ENCODE measurements around the gene CERCAM.

The CERCAM gene

GRCh38 chr9:128393970-128394369 lies 26.7 kb upstream of the CERCAM start:
- H3K79me2 ChIP-seq (ENCODE audit: control insufficient read depth, insufficient read depth, low read length, unreplicated experiment) = no peaks in the 10 kb centered on the region
- H3K27ac ChIP-seq (ENCODE audit: low read depth, low read length) = no peak overlapping the region
- H2AFZ ChIP-seq (ENCODE audit: low read length, unreplicated experiment) = no peak overlapping the region
- no peak overlapping the region for H3K4me3 ChIP-seq (ENCODE audit: low read depth, low read length)
- no peaks in the 10 kb centered on the region for H3K36me3 ChIP-seq (ENCODE audit: insufficient read depth, low read length)
- H3K4me1 ChIP-seq (ENCODE audit: control insufficient read depth, insufficient read depth, low read length, unreplicated experiment) = peaks cover 7% of the 10 kb centered on the region
- H3K27me3 ChIP-seq (ENCODE audit: insufficient read depth, low read length) = peaks cover 14% of the 10 kb centered on the region

GRCh38 chr9:128394379-128395168 lies 26.1 kb upstream of the CERCAM start:
- Histone ChIP-seq H3K27me3 (ENCODE audit: insufficient read depth, low read length) (peaks cover 14% of the 10 kb centered on the region), H3K4me3 (ENCODE audit: low read depth, low read length) (no peak overlapping the region)

GRCh38 chr9:128396970-128397613 lies 23.6 kb upstream of the CERCAM start:
- Histone ChIP-seq H3K27ac (ENCODE audit: low read depth, low read length) (no peak overlapping the region), H3K4me3 (ENCODE audit: low read depth, low read length) (0 out of 2 replicates have a peak overlapping the region, but pooled peaks have one; percentile 26)

More at GRCh38 chr9:128394379-128395168, 26.1 kb upstream of the CERCAM start:
- Histone ChIP-seq H3K27ac (ENCODE audit: low read depth, low read length) (no peak overlapping the region), H3K36me3 (ENCODE audit: insufficient read depth, low read length) (no peaks in the 10 kb centered on the region), H3K79me2 (ENCODE audit: control insufficient read depth, insufficient read depth, low read length, unreplicated experiment) (no peaks in the 10 kb centered on the region), H3K4me1 (ENCODE audit: control insufficient read depth, insufficient read depth, low read length, unreplicated experiment) (peaks cover 7% of the 10 kb centered on the region), H2AFZ (ENCODE audit: low read length, unreplicated experiment) (no peak overlapping the region)

GRCh38 chr9:128397831-128398230 lies 22.8 kb upstream of the CERCAM start:
- no peak overlapping the region for H3K27ac ChIP-seq (ENCODE audit: low read depth, low read length)
- H3K27me3 ChIP-seq (ENCODE audit: insufficient read depth, low read length) = peaks cover 14% of the 10 kb centered on the region
- no peak overlapping the region for H2AFZ ChIP-seq (ENCODE audit: low read length, unreplicated experiment)
- no peak overlapping the region for H3K4me3 ChIP-seq (ENCODE audit: low read depth, low read length)
- H3K79me2 ChIP-seq (ENCODE audit: control insufficient read depth, insufficient read depth, low read length, unreplicated experiment) = no peaks in the 10 kb centered on the region
- peaks cover 7% of the 10 kb centered on the region for H3K4me1 ChIP-seq (ENCODE audit: control insufficient read depth, insufficient read depth, low read length, unreplicated experiment)
- H3K36me3 ChIP-seq (ENCODE audit: insufficient read depth, low read length) = no peaks in the 10 kb centered on the region

More at GRCh38 chr9:128396970-128397613, 23.6 kb upstream of the CERCAM start:
- no peak overlapping the region for H2AFZ ChIP-seq (ENCODE audit: low read length, unreplicated experiment)
- H3K36me3 ChIP-seq (ENCODE audit: insufficient read depth, low read length) = no peaks in the 10 kb centered on the region
- peaks cover 7% of the 10 kb centered on the region for H3K4me1 ChIP-seq (ENCODE audit: control insufficient read depth, insufficient read depth, low read length, unreplicated experiment)
- H3K79me2 ChIP-seq (ENCODE audit: control insufficient read depth, insufficient read depth, low read length, unreplicated experiment) = no peaks in the 10 kb centered on the region
- H3K27me3 ChIP-seq (ENCODE audit: insufficient read depth, low read length) = peaks cover 14% of the 10 kb centered on the region

- no peaks in the 10 kb centered on the region for H3K36me3 ChIP-seq (ENCODE audit: insufficient read depth, low read length)
- peaks cover 14% of the 10 kb centered on the region for H3K27me3 ChIP-seq (ENCODE audit: insufficient read depth, low read length)
- no peak overlapping the region for H2AFZ ChIP-seq (ENCODE audit: low read length, unreplicated experiment)
- H3K4me1 ChIP-seq (ENCODE audit: control insufficient read depth, insufficient read depth, low read length, unreplicated experiment) = peaks cover 7% of the 10 kb centered on the region
- H3K4me3 ChIP-seq (ENCODE audit: low read depth, low read length) = no peak overlapping the region
- H3K27ac ChIP-seq (ENCODE audit: low read depth, low read length) = no peak overlapping the region
- H3K79me2 ChIP-seq (ENCODE audit: control insufficient read depth, insufficient read depth, low read length, unreplicated experiment) = no peaks in the 10 kb centered on the region
Measured at GRCh38 chr9:128399861-128400260, 20.8 kb upstream of the CERCAM start.

DNA sequence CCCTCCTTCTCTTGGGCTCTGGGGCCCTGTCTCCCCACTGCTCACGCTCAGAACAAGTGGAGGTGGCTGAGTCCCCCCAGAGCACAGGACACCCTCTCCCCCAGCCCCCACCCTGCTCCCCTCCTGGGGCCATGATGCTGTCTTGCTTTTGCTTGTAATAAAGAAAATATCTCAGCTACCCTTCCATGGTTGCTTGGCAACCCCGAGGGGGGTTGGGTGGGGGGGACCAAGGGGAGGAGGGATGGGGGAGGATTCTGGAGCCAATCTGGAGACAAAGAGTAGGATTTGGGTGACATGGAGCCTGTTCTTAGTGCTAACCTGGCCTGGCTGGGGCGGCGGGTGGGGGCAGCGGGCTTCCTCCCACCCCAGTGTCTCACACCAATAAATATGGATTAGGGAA lies 16.1 kb upstream of the CERCAM start:
- H3K36me3 ChIP-seq (ENCODE audit: insufficient read depth, low read length) = no peaks in the 10 kb centered on the region
- no peaks in the 10 kb centered on the region for H3K79me2 ChIP-seq (ENCODE audit: control insufficient read depth, insufficient read depth, low read length, unreplicated experiment)
- H2AFZ ChIP-seq (ENCODE audit: low read length, unreplicated experiment) = no peak overlapping the region
- no peak overlapping the region for H3K4me3 ChIP-seq (ENCODE audit: low read depth, low read length)
- no peaks in the 10 kb centered on the region for H3K27me3 ChIP-seq (ENCODE audit: insufficient read depth, low read length)
- no peak overlapping the region for H3K27ac ChIP-seq (ENCODE audit: low read depth, low read length)
- peaks cover 6% of the 10 kb centered on the region for H3K4me1 ChIP-seq (ENCODE audit: control insufficient read depth, insufficient read depth, low read length, unreplicated experiment)

- no peaks in the 10 kb centered on the region for H3K36me3 ChIP-seq (ENCODE audit: insufficient read depth, low read length)
- H3K27ac ChIP-seq (ENCODE audit: low read depth, low read length) = no peak overlapping the region
- no peaks in the 10 kb centered on the region for H3K27me3 ChIP-seq (ENCODE audit: insufficient read depth, low read length)
- no peaks in the 10 kb centered on the region for H3K79me2 ChIP-seq (ENCODE audit: control insufficient read depth, insufficient read depth, low read length, unreplicated experiment)
- H3K4me1 ChIP-seq (ENCODE audit: control insufficient read depth, insufficient read depth, low read length, unreplicated experiment) = peaks cover 6% of the 10 kb centered on the region
- no peak overlapping the region for H3K4me3 ChIP-seq (ENCODE audit: low read depth, low read length)
- H2AFZ ChIP-seq (ENCODE audit: low read length, unreplicated experiment) = no peak overlapping the region
Measured at GRCh38 chr9:128405077-128405779, 15.4 kb upstream of the CERCAM start.

DNA sequence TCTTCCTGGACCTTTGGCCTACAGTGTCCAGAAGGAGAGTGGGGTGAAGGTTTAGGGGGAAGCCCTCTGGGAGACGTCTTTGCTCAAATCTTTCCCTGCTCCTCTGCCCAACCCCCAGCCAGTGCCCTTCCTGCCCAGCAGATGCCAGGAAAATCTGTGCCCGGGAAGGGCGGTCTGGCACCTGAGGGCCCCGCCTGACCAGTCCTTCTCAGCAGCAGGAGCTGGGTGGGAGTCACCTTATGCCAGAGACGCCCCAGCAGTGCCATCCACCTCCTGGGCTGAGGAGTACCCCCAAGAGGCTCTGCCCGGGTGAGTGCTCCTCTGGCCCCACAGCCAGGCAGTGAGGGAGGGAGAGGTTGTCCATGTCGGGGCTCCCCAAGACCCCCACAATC lies 14.9 kb upstream of the CERCAM start:
- H3K36me3 ChIP-seq (ENCODE audit: insufficient read depth, low read length) = no peaks in the 10 kb centered on the region
- no peak overlapping the region for H3K27ac ChIP-seq (ENCODE audit: low read depth, low read length)
- no peak overlapping the region for H2AFZ ChIP-seq (ENCODE audit: low read length, unreplicated experiment)
- no peaks in the 10 kb centered on the region for H3K27me3 ChIP-seq (ENCODE audit: insufficient read depth, low read length)
- H3K4me3 ChIP-seq (ENCODE audit: low read depth, low read length) = no peak overlapping the region
- peaks cover 6% of the 10 kb centered on the region for H3K4me1 ChIP-seq (ENCODE audit: control insufficient read depth, insufficient read depth, low read length, unreplicated experiment)
- no peaks in the 10 kb centered on the region for H3K79me2 ChIP-seq (ENCODE audit: control insufficient read depth, insufficient read depth, low read length, unreplicated experiment)

DNA sequence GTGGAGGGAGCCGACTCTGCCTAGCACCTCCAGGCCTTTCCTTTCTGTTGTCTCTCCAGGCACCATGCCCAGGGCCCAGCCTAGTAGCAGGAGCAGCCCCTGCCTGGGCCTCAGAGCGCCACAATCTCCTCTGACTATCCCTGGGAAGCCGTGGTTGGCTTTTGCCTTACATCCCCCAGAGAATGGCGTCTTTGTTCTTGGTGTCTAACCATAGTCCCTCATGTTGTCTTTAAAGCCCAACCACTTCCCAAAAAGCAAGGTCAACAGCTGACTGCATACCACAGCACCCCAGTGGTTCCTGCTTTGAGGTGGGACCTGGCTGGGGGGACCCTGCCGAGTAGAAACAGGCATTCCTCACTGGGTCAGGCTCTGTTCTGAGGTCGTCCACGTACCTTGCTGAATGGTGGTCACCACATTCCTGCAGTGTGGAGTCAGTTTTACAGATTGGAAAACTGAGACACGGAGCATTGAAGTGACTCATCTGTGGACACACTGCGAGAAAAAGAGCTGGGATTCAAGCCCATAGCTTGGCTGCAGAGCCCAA lies 13.7 kb upstream of the CERCAM start:
- Histone ChIP-seq H3K4me1 (ENCODE audit: control insufficient read depth, insufficient read depth, low read length, unreplicated experiment) (peaks cover 6% of the 10 kb centered on the region), H3K27ac (ENCODE audit: low read depth, low read length) (no peak overlapping the region), H3K4me3 (ENCODE audit: low read depth, low read length) (no peak overlapping the region), H2AFZ (ENCODE audit: low read length, unreplicated experiment) (peak overlapping the region; percentile 32), H3K36me3 (ENCODE audit: insufficient read depth, low read length) (no peaks in the 10 kb centered on the region), H3K79me2 (ENCODE audit: control insufficient read depth, insufficient read depth, low read length, unreplicated experiment) (no peaks in the 10 kb centered on the region), H3K27me3 (ENCODE audit: insufficient read depth, low read length) (no peaks in the 10 kb centered on the region)

DNA sequence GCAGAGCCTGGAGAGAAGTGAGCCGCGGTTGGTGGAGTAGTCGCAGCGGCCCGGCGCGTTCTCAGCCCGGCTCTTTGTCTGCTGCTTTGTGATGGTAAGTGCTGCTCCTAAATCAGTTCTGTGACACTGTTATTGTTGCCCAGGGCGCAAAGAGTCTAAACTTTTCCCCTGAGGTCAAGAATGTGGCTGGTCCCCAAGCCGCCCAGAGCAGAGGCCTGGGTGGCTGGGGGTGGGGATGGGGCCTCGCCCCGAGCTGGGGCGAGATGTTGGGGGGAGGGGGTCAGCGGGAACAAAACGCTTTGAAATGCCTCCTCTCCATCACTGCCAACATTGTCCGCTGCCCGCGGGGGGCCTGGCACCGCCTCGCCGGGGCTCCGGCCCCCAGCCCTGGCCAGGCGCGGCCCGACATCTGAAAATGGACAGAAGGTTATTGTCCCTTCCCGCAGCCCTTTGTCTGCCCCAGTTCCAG lies 11.7 kb upstream of the CERCAM start:
- H3K27ac ChIP-seq (ENCODE audit: low read depth, low read length) = no peak overlapping the region
- peaks cover 6% of the 10 kb centered on the region for H3K4me1 ChIP-seq (ENCODE audit: control insufficient read depth, insufficient read depth, low read length, unreplicated experiment)
- no peak overlapping the region for H2AFZ ChIP-seq (ENCODE audit: low read length, unreplicated experiment)
- H3K36me3 ChIP-seq (ENCODE audit: insufficient read depth, low read length) = no peaks in the 10 kb centered on the region
- no peak overlapping the region for H3K4me3 ChIP-seq (ENCODE audit: low read depth, low read length)
- H3K79me2 ChIP-seq (ENCODE audit: control insufficient read depth, insufficient read depth, low read length, unreplicated experiment) = no peaks in the 10 kb centered on the region
- H3K27me3 ChIP-seq (ENCODE audit: insufficient read depth, low read length) = no peaks in the 10 kb centered on the region

Data from ACC112 (cell line).